HG03575 (cell line): ENCODE measurements around the gene NETO1.

Source experiments
- ATAC-seq: cut with Tn5 transposase; IDR thresholded peaks from one replicate; pipeline ENCODE4 v1.9.1; 2021; ENCODE audit not compliant: unreplicated experiment, insufficient number of reproducible peaks, low FRiP score; ENCODE audit errors: extremely low read depth

NETO1 gene, protein sequence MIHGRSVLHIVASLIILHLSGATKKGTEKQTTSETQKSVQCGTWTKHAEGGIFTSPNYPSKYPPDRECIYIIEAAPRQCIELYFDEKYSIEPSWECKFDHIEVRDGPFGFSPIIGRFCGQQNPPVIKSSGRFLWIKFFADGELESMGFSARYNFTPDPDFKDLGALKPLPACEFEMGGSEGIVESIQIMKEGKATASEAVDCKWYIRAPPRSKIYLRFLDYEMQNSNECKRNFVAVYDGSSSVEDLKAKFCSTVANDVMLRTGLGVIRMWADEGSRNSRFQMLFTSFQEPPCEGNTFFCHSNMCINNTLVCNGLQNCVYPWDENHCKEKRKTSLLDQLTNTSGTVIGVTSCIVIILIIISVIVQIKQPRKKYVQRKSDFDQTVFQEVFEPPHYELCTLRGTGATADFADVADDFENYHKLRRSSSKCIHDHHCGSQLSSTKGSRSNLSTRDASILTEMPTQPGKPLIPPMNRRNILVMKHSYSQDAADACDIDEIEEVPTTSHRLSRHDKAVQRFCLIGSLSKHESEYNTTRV

GRCh38 chr18:72867746-72868584 lies at the start of gene NETO1:
Gene NETO1 (minus strand): TSS chr18:72867987. CDS start chr18:72867291, 696 bp downstream.
- no peak for ATAC-seq

GRCh38 chr18:72910045-72910444 lies 42.3 kb upstream of the NETO1 start:
- no peak for ATAC-seq

- ATAC-seq: no peak
These were observed 40.4 kb upstream of the NETO1 start for GRCh38 chr18:72908181-72908580.

GRCh38 chr18:72903033-72903432 lies 35.2 kb upstream of the NETO1 start:
- ATAC-seq: no peak

DNA sequence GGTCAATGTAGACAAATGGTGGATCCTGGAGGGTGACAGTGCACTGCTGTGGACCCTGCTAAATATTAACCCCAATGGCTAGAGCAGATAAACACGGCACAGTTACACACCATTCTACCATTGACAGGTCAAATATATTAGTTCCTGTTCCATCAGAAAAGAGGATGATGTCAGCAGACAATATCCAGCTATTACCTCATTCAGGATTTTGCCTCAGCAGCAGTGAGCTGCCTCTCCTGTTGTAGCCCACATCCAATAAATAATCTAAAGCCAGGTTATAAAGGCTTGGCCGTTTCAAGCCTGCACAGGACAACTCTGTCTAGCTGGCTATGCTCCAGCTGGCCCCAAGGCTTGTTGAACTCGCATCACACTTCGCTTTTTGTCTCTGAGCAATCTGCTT lies 31.6 kb upstream of the NETO1 start:
- no peak for ATAC-seq

DNA sequence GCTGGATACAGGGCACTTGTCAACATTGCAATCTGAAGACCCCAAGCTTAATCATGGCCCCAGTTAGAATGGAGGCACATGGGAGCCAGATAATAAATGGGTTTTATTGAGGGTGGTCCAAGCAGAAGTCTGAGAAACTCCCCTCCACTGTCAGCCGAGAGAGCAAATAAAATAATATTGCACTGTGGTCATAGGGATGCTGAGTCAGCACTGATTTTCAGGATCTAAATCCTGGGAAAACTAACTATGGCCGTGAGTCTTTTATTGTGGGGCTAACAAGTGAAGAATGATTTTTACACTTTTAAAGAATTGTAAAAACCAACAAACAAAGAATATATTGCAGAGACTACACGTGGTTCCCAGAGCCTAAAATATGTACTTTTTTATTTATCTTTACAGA lies 31.1 kb upstream of the NETO1 start:
- ATAC-seq: no peak

- no peak for ATAC-seq
These were observed 27.8 kb upstream of the NETO1 start for GRCh38 chr18:72895548-72895947.

GRCh38 chr18:72878561-72878960 lies 10.8 kb upstream of the NETO1 start:
- no peak for ATAC-seq

- no peak for ATAC-seq
These were observed 10.4 kb upstream of the NETO1 start for GRCh38 chr18:72878143-72878542.

- no peak for ATAC-seq
These were observed 3.3 kb upstream of the NETO1 start for GRCh38 chr18:72871091-72871490.

GRCh38 chr18:72869226-72870185 lies 1.7 kb upstream of the NETO1 start:
- no peak for ATAC-seq

DNA sequence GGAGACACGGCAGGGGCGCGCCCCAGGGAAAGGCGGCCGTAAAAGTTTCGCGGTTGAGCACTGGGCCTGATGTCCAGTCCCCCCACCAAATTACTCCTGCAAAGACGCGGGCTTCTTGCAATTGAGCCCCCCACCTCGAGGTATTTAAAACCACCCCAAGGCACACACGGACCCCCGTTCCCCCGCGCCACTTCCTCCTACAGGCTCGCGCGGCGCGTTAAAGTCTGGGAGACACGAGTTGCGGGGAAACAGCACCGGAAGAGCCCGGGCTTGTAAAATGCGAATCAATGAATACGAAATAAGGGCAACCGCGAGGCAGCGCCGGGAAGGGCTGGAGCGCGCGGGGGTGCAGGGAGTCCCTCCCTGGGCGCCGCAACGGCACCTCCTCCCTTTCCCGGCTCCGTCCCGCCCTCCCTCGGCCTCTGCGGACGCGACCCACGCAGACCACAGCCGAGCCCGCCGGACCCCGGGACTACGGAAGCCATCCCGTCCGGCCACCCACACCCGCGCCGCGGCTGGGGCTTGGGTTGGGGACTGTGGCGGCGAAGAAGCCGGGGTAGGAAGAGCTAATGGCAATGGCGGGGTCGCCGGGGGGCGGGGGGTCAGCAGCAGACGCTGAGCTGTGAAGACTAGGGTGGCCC lies 918 bp upstream of the NETO1 start:
- ATAC-seq: no peak

DNA sequence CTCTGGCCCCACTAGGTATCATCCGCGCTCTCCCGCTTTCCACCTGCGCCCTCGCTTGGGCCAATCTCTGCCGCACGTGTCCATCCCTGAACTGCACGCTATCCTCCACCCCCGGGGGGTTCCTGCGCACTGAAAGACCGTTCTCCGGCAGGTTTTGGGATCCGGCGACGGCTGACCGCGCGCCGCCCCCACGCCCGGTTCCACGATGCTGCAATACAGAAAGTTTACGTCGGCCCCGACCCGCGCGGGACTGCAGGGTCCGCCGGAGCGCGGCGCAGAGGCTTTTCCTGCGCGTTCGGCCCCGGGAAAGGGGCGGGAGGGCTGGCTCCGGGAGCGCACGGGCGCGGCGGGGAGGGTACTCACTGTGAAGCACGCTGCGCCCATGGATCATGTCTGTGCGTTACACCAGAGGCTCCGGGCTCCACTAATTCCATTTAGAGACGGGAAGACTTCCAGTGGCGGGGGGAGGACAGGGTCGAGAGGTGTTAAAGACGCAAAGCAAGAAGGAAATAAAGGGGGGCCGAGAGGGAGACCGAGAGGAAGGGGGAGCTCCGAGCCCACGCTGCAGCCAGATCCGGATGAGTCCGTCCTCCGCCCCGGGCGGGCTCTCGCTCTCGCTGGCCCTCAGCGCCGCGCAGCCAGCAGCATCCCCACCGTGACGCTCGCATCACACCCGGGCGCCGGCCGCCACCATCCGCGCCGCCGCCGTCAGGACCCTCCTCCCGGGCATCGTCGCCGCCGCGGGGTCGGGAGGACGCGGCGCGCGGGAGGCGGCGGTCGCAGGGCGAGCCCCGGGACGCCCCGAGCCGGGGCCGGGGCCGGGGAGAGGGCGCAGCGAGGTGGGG lies 664 bp downstream of the NETO1 start:
- ATAC-seq: no peak

DNA sequence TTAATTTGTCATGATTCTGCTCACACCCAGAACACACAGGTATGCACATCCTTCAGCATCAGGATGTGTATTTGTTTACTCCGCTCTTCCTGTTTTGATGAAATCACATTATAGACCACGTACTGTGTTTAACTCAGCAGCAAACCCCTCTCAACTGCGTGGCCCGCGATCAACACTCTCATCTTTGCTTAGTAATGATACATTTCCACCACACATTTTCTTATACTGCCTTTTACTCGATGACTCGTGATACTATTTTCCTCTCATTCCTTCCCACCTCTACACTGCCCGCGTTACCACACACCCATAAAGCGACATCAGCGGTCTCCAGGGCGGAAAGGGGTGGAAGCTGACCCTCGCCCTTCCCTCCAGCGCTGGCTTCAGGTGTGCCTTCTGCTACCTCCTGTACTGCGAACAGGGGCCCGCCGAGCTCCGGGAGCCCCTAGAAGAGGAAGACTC lies 1.3 kb downstream of the NETO1 start:
- no peak for ATAC-seq

GRCh38 chr18:72863754-72864153 lies 4.0 kb downstream of the NETO1 start:
- no peak for ATAC-seq

- no peak for ATAC-seq
These were observed 8.7 kb downstream of the NETO1 start for GRCh38 chr18:72859088-72859487.

DNA sequence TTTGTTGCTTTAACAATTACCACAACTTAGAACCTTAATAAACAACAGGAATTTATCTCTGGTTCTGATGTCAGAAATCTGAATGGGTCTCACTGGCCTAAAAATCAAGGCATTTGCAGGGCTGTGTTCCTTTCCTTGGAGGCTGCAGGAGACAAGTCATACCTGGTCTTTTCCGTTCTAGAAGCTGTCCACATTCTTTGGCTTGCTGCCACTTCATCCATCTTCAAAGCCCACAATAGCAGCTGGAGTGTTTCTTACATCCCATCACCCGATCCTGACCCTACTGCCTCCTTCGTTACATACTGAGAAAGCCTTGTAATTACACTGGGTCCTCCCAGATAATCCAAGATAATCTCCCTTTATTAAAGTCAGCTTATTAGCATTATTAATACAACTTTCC lies 18.1 kb downstream of the NETO1 start:
- ATAC-seq: no peak
